ENCODE measurements around the gene PCNX2. TPM values are rescaled to one million over a fixed set of nuclear protein-coding genes. Genes with fewer than 3 reads are reported as not detected.
A peak's percentile ranks its signal among the peaks of the same experiment; 100 is the strongest.

The PCNX2 gene
- total RNA-seq (100 to 1,000 TPM in 1 of 2 experiments, 10 to 100 TPM in 1; 99.2 to 109 TPM), polyA plus RNA-seq (10 to 100 TPM in 1 of 2 donors, 1 to 10 TPM in 1; 1.8 to 12.1 TPM)

GRCh38 chr1:233295237-233295974 lies at the start of gene PCNX2:
TSS of gene PCNX2 (minus strand) at chr1:233295725. CDS start at chr1:233295478, 247 bp downstream.
- POLR2A ChIA-PET (ENCODE audit: partially characterized antibody): interaction anchor here (0.9 to 1.6 kb wide), 7 partner anchors 9 to 115 kb away, joined by 3 to 20 read pairs (median 3); partner anchors contain the start of gene MAP3K21
- Histone ChIP-seq H3K27me3 (ENCODE audit: insufficient read depth, low read length) (no peaks in the 10 kb centered on the region), H3K4me3 (ENCODE audit: low read length in 2 of 2) (peak within 1 kb of the TSS; percentile 67 to 94), H3K27ac (ENCODE audit: low read depth, low read length) (peak within 1 kb of the TSS; percentile 63), H3K4me1 (ENCODE audit: insufficient read depth, low read length) (peaks cover 20% of the 10 kb centered on the region), H3K9me3 (ENCODE audit: control insufficient read depth in 1 of 2, low read length in 2 of 2) (no peaks in the 10 kb centered on the region), H3K36me3 (ENCODE audit: insufficient read depth, low read length) (no peaks in the 10 kb centered on the region)
- peaks cover 0 to 10% of the 10 kb centered on the region in 2 donors for H3K36me3 Mint-ChIP-seq
- peak; percentile 60 to 72 (median 65) for DNase-seq
- CTCF ChIA-PET (ENCODE audit: partially characterized antibody): interaction anchor here (0.9 to 1.6 kb wide), 5 partner anchors 9 to 771 kb away, joined by 3 to 5 read pairs (median 3); no protein-coding TSS in a partner anchor
- no peaks in the 10 kb centered on the region for H3K9me3 Mint-ChIP-seq
- H3K27ac Mint-ChIP-seq: peak within 1 kb of the TSS; percentile 81 to 95 (median 92)
- H3K27me3 Mint-ChIP-seq: peaks cover 0 to 2% of the 10 kb centered on the region in 2 donors
- peaks cover 21 to 38% (median 28%) of the 10 kb centered on the region in 4 donors for H3K4me1 Mint-ChIP-seq
- intact Hi-C loops (cut with micrococcal nuclease): loop anchor here (1.0 kb wide), 2 partner anchors 13 to 32 kb away; partner anchors contain the start of gene MAP3K21
- H3K4me3 Mint-ChIP-seq: peak within 1 kb of the TSS; percentile 86 to 95 (median 90)

DNA sequence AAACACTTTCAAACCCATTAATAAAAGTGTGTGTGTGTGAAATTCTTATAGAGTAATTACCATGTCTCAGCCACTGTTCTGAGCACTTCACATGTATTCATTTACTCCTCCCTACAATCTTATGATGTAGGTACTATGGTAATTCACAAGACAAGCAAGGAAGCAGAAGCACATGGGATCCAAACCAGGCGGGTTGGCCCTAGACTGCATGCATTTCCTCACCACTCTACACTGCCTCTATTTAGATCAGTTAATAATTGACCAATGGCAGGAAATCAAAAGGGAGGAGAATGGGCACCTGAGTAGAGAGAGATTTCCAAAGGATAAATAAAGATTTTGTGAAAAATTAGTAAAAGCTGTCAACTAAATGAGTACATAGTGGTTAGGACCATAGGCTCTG lies 47.7 kb upstream of the PCNX2 start:
- CTCF ChIA-PET (ENCODE audit: partially characterized antibody): no interaction called here
- H3K27ac Mint-ChIP-seq: no peak overlapping the region
- H3K9me3 Mint-ChIP-seq: peaks cover 0 to 4% (median 1%) of the 10 kb centered on the region in 8 donors
- H3K4me1 Mint-ChIP-seq: peaks cover 0 to 1% (median 0%) of the 10 kb centered on the region in 4 donors
- H3K27me3 Mint-ChIP-seq: peaks cover 10 to 15% of the 10 kb centered on the region in 2 donors
- no peaks in the 10 kb centered on the region for H3K36me3 ChIP-seq (ENCODE audit: insufficient read depth, low read length)
- no peaks in the 10 kb centered on the region for H3K4me1 ChIP-seq (ENCODE audit: insufficient read depth, low read length)
- H3K27me3 ChIP-seq (ENCODE audit: insufficient read depth, low read length): no peaks in the 10 kb centered on the region
- no peak for DNase-seq
- POLR2A ChIA-PET (ENCODE audit: partially characterized antibody): no interaction called here
- no peak overlapping the region for H3K4me3 ChIP-seq (ENCODE audit: low read length in 2 of 2)
- H3K27ac ChIP-seq (ENCODE audit: low read depth, low read length): no peak overlapping the region
- intact Hi-C loops (cut with micrococcal nuclease): no loop called here
- H3K9me3 ChIP-seq (ENCODE audit: control insufficient read depth in 1 of 2, low read length in 2 of 2): no peaks in the 10 kb centered on the region
- H3K36me3 Mint-ChIP-seq: peaks cover 0 to 4% of the 10 kb centered on the region in 2 donors
- no peak overlapping the region for H3K4me3 Mint-ChIP-seq

- peaks cover 0 to 4% (median 1%) of the 10 kb centered on the region in 8 donors for H3K9me3 Mint-ChIP-seq
- H3K27me3 Mint-ChIP-seq: peaks cover 12 to 17% of the 10 kb centered on the region in 2 donors
- no peak overlapping the region for H3K27ac Mint-ChIP-seq
- CTCF ChIA-PET (ENCODE audit: partially characterized antibody): interaction anchor here (1.3 kb wide), 1 partner anchor 23 kb away, joined by 3 read pairs; no protein-coding TSS in a partner anchor
- H3K4me3 Mint-ChIP-seq: no peak overlapping the region
- POLR2A ChIA-PET (ENCODE audit: partially characterized antibody): no interaction called here
- peaks cover 0 to 4% of the 10 kb centered on the region in 2 donors for H3K36me3 Mint-ChIP-seq
- H3K4me1 Mint-ChIP-seq: peaks cover 0 to 1% (median 0%) of the 10 kb centered on the region in 4 donors
- Histone ChIP-seq H3K9me3 (ENCODE audit: control insufficient read depth in 1 of 2, low read length in 2 of 2) (no peaks in the 10 kb centered on the region), H3K27me3 (ENCODE audit: insufficient read depth, low read length) (no peaks in the 10 kb centered on the region), H3K27ac (ENCODE audit: low read depth, low read length) (no peak overlapping the region), H3K4me1 (ENCODE audit: insufficient read depth, low read length) (no peaks in the 10 kb centered on the region), H3K4me3 (ENCODE audit: low read length in 2 of 2) (no peak overlapping the region), H3K36me3 (ENCODE audit: insufficient read depth, low read length) (no peaks in the 10 kb centered on the region)
- no peak for DNase-seq
- intact Hi-C loops (cut with micrococcal nuclease): no loop called here
These were observed 46.6 kb upstream of the PCNX2 start for GRCh38 chr1:233342086-233342485.

GRCh38 chr1:233340966-233341516 lies 45.5 kb upstream of the PCNX2 start:
- Mint-ChIP-seq H3K4me1 (peaks cover 0 to 1% (median 0%) of the 10 kb centered on the region in 4 donors), H3K27ac (no peak overlapping the region), H3K4me3 (no peak overlapping the region), H3K27me3 (peaks cover 18 to 21% of the 10 kb centered on the region in 2 donors), H3K9me3 (peaks cover 0 to 4% (median 1%) of the 10 kb centered on the region in 8 donors), H3K36me3 (peaks cover 0 to 4% of the 10 kb centered on the region in 2 donors)
- no peaks in the 10 kb centered on the region for H3K27me3 ChIP-seq (ENCODE audit: insufficient read depth, low read length)
- H3K4me3 ChIP-seq (ENCODE audit: low read length in 2 of 2): no peak overlapping the region
- ChIA-PET POLR2A (ENCODE audit: partially characterized antibody) (interaction anchor here (0.9 kb wide), 1 partner anchor 13 kb away, joined by 3 read pairs; no protein-coding TSS in a partner anchor), CTCF (ENCODE audit: partially characterized antibody) (interaction anchor here (1.3 kb wide), 1 partner anchor 24 kb away, joined by 3 read pairs; no protein-coding TSS in a partner anchor)
- no peak for DNase-seq
- no peak overlapping the region for H3K27ac ChIP-seq (ENCODE audit: low read depth, low read length)
- intact Hi-C loops (cut with micrococcal nuclease): no loop called here
- no peaks in the 10 kb centered on the region for H3K9me3 ChIP-seq (ENCODE audit: control insufficient read depth in 1 of 2, low read length in 2 of 2)
- no peaks in the 10 kb centered on the region for H3K4me1 ChIP-seq (ENCODE audit: insufficient read depth, low read length)
- H3K36me3 ChIP-seq (ENCODE audit: insufficient read depth, low read length): no peaks in the 10 kb centered on the region

DNA sequence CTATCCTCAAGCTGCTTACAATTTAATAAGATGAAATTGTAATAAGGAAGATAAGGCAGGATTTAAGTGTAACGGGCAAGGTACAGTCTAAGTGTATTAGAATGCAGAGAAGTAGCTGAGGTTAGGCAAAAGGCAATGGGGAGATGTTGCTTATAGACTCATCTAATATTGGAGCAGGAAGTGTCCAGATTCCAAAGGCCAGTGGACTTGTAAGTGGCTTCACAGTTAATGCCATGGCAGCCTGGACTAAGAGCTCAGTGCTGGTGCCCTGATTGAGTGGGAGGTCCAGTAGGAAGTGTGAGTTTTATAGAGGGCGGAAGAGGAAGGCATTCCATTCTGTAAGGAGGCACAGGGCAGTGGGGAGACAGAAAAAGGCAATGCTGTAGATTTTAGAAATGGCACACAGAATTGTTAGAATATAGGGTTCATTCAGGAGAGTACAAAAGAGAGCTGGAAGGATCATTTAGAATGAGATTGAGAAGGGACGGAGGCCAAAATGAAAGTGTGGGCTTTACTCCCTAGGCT lies 44.6 kb upstream of the PCNX2 start:
- Histone ChIP-seq H3K36me3 (ENCODE audit: insufficient read depth, low read length) (no peaks in the 10 kb centered on the region), H3K27me3 (ENCODE audit: insufficient read depth, low read length) (no peaks in the 10 kb centered on the region), H3K9me3 (ENCODE audit: control insufficient read depth in 1 of 2, low read length in 2 of 2) (no peaks in the 10 kb centered on the region), H3K4me3 (ENCODE audit: low read length in 2 of 2) (no peak overlapping the region), H3K27ac (ENCODE audit: low read depth, low read length) (no peak overlapping the region), H3K4me1 (ENCODE audit: insufficient read depth, low read length) (no peaks in the 10 kb centered on the region)
- H3K4me3 Mint-ChIP-seq: no peak overlapping the region
- H3K36me3 Mint-ChIP-seq: peaks cover 0 to 4% of the 10 kb centered on the region in 2 donors
- intact Hi-C loops (cut with micrococcal nuclease): no loop called here
- POLR2A ChIA-PET (ENCODE audit: partially characterized antibody): interaction anchor here (0.9 kb wide), 1 partner anchor 12 kb away, joined by 3 read pairs; no protein-coding TSS in a partner anchor
- CTCF ChIA-PET (ENCODE audit: partially characterized antibody): interaction anchor here (0.8 kb wide), 1 partner anchor 23 kb away, joined by 4 read pairs; no protein-coding TSS in a partner anchor
- peaks cover 0 to 4% (median 1%) of the 10 kb centered on the region in 8 donors for H3K9me3 Mint-ChIP-seq
- DNase-seq: no peak
- H3K27ac Mint-ChIP-seq: no peak overlapping the region
- H3K27me3 Mint-ChIP-seq: peaks cover 18 to 22% of the 10 kb centered on the region in 2 donors
- H3K4me1 Mint-ChIP-seq: peaks cover 0 to 1% (median 0%) of the 10 kb centered on the region in 4 donors

- Mint-ChIP-seq H3K9me3 (no peaks in the 10 kb centered on the region), H3K4me1 (peaks cover 0 to 1% (median 0%) of the 10 kb centered on the region in 4 donors), H3K27me3 (peaks cover 18 to 22% of the 10 kb centered on the region in 2 donors), H3K27ac (no peak overlapping the region), H3K36me3 (no peaks in the 10 kb centered on the region), H3K4me3 (no peak overlapping the region)
- H3K9me3 ChIP-seq (ENCODE audit: control insufficient read depth in 1 of 2, low read length in 2 of 2): no peaks in the 10 kb centered on the region
- intact Hi-C loops (cut with micrococcal nuclease): no loop called here
- no peak overlapping the region for H3K27ac ChIP-seq (ENCODE audit: low read depth, low read length)
- DNase-seq: no peak
- H3K4me1 ChIP-seq (ENCODE audit: insufficient read depth, low read length): no peaks in the 10 kb centered on the region
- POLR2A ChIA-PET (ENCODE audit: partially characterized antibody): no interaction called here
- no peaks in the 10 kb centered on the region for H3K27me3 ChIP-seq (ENCODE audit: insufficient read depth, low read length)
- no peaks in the 10 kb centered on the region for H3K36me3 ChIP-seq (ENCODE audit: insufficient read depth, low read length)
- CTCF ChIA-PET (ENCODE audit: partially characterized antibody): interaction anchor here (1.0 kb wide), 1 partner anchor 58 kb away, joined by 3 read pairs; no protein-coding TSS in a partner anchor
- no peak overlapping the region for H3K4me3 ChIP-seq (ENCODE audit: low read length in 2 of 2)
These were observed 42.6 kb upstream of the PCNX2 start for GRCh38 chr1:233338102-233338501.
